ENCODE results near the gene SEC14L5.

SEC14L5 gene

GRCh38 chr16:5003211-5003610 lies 45.1 kb downstream of the SEC14L5 start:
- TF ChIP-seq MYC (IDR thresholded peaks at IDR 0.05; ENCODE audit: low read depth, low read length) (no peak), POLR2A (IDR thresholded peaks at IDR 0.05; ENCODE audit: extremely low read depth, insufficient read length) (no peak), CTCF (IDR thresholded peaks at IDR 0.05; ENCODE audit: low read depth, low read length) (no peak), MAX (IDR thresholded peaks at IDR 0.05; ENCODE audit: low read depth, low read length) (no peak)
- DNase-seq (ENCODE audit: low read depth): no peak
- H3K4me3 ChIP-seq (ENCODE audit: low read depth, low read length): no peak overlapping the region

- no peak for TF ChIP-seq MAX (IDR thresholded peaks at IDR 0.05; ENCODE audit: low read depth, low read length)
- no peak for TF ChIP-seq MYC (IDR thresholded peaks at IDR 0.05; ENCODE audit: low read depth, low read length)
- DNase-seq (ENCODE audit: low read depth): no peak
- no peak overlapping the region for H3K4me3 ChIP-seq (ENCODE audit: low read depth, low read length)
These were observed 45.7 kb downstream of the SEC14L5 start for GRCh38 chr16:5003828-5004227.

GRCh38 chr16:5004311-5004710 lies 46.2 kb downstream of the SEC14L5 start:
- no peak overlapping the region for H3K4me3 ChIP-seq (ENCODE audit: low read depth, low read length)
- TF ChIP-seq CTCF (IDR thresholded peaks at IDR 0.05; ENCODE audit: low read depth, low read length): no peak
- no peak for TF ChIP-seq MAX (IDR thresholded peaks at IDR 0.05; ENCODE audit: low read depth, low read length)
- no peak for TF ChIP-seq MYC (IDR thresholded peaks at IDR 0.05; ENCODE audit: low read depth, low read length)
- TF ChIP-seq POLR2A (IDR thresholded peaks at IDR 0.05; ENCODE audit: extremely low read depth, insufficient read length): no peak

GRCh38 chr16:5005916-5006315 lies 47.8 kb downstream of the SEC14L5 start:
- no peak for DNase-seq (ENCODE audit: low read depth)
- no peak overlapping the region for H3K4me3 ChIP-seq (ENCODE audit: low read depth, low read length)
- TF ChIP-seq MYC (IDR thresholded peaks at IDR 0.05; ENCODE audit: low read depth, low read length): no peak
- TF ChIP-seq CTCF (IDR thresholded peaks at IDR 0.05; ENCODE audit: low read depth, low read length): no peak
- TF ChIP-seq POLR2A (IDR thresholded peaks at IDR 0.05; ENCODE audit: extremely low read depth, insufficient read length): no peak
- TF ChIP-seq MAX (IDR thresholded peaks at IDR 0.05; ENCODE audit: low read depth, low read length): no peak

More at GRCh38 chr16:5004311-5004710, 46.2 kb downstream of the SEC14L5 start:
- DNase-seq (ENCODE audit: low read depth): no peak

GRCh38 chr16:5006348-5007193 lies 48.4 kb downstream of the SEC14L5 start:
- H3K4me3 ChIP-seq (ENCODE audit: low read depth, low read length): no peak overlapping the region
- TF ChIP-seq MYC (IDR thresholded peaks at IDR 0.05; ENCODE audit: low read depth, low read length) (no peak), POLR2A (IDR thresholded peaks at IDR 0.05; ENCODE audit: extremely low read depth, insufficient read length) (no peak), CTCF (IDR thresholded peaks at IDR 0.05; ENCODE audit: low read depth, low read length) (no peak), MAX (IDR thresholded peaks at IDR 0.05; ENCODE audit: low read depth, low read length) (no peak)
- peak; percentile 32 for DNase-seq (ENCODE audit: low read depth)

GRCh38 chr16:5007256-5007655 lies 49.1 kb downstream of the SEC14L5 start:
- no peak for TF ChIP-seq MYC (IDR thresholded peaks at IDR 0.05; ENCODE audit: low read depth, low read length)
- no peak for TF ChIP-seq POLR2A (IDR thresholded peaks at IDR 0.05; ENCODE audit: extremely low read depth, insufficient read length)
- TF ChIP-seq MAX (IDR thresholded peaks at IDR 0.05; ENCODE audit: low read depth, low read length): no peak
- no peak for TF ChIP-seq CTCF (IDR thresholded peaks at IDR 0.05; ENCODE audit: low read depth, low read length)
- DNase-seq (ENCODE audit: low read depth): no peak

More at GRCh38 chr16:5007256-5007655, 49.1 kb downstream of the SEC14L5 start:
- H3K4me3 ChIP-seq (ENCODE audit: low read depth, low read length): no peak overlapping the region

Measured in NB4 (cell line).